ENCODE results near the gene SCYGR1.
"Not testable (repeated sequence)": the region's sequence is repeated elsewhere in the genome, so short reads cannot be mapped to it uniquely, and the experiment has no call there.

The SCYGR1 gene, protein sequence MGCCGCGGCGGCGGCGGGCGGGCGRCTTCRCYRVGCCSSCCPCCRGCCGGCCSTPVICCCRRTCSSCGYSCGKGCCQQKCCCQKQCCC

DNA sequence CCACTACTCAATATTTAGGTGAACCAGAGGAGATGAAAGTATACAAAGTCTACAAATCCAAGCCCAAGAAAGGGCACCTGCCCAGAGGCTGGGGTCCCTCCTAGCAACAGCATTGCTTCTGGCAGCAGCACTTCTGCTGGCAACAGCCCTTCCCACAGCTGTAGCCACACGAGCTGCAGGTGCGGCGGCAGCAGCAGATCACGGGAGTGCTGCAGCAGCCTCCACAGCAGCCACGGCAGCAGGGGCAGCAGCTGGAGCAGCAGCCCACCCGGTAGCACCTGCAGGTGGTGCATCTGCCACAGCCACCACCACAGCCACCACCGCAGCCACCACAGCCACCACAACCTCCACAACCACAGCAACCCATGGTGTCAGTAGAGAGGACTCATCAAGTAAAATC is at the start of gene SCYGR1:
SCYGR1 (minus strand) TSS at position 367 of the 400 bp plus-strand sequence; CDS start at position 367, 0 bp downstream.
- not testable (repeated sequence) for DNase-seq (ENCODE audit: low read depth)

DNA sequence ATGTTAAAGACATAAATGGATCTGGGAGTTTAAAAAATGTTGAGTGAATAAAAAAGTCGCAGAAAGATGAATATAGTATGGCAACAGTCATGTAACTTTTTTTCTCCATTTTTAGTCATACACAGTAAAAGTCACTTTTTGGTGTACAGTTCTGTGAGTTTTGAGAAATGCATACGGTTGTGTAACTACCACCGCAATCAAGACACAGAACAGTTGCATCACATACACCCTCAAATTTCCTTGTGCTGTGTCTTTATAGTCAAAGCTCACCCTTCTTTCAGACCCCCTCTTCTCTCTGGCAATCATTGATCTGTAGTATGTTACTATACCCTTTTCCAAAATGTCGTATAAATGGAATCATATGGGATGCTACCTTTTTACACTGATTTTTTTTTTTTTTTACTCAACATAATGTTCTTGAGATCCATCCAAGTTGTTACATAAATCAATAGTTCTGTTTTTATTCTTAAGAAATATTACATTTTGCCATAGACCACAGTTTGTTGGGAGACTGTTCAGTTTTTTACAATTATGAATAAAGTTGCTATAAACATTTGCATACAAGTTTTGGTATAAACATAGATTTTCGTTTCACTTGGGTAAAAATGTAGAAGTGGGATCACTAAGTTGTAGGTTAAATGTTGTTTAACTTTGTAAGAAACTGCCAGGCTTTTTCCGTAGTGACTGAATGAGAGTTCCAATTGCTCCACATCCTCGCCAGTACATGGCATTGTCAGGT is 48.9 kb upstream of the SCYGR1 start:
- no peak for DNase-seq (ENCODE audit: low read depth)

DNA sequence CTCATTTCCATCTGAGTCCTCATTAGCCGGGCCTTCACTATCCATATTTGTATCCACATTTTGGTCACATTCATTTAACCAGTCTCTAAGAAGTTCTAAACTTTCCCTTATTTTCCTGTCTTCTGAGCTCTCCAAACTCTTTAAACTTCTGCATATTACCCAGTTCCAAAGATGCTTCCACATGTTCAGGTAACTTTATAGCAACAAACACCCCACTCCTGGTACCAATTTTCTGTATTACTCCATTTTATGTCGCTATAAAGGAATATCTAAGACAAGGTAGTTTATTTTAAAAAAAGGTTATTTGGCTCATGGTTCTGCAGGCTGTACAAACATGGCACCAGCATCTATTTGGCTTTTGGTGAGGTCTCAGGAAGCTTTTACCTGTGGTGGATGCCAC is 45.4 kb upstream of the SCYGR1 start:
- DNase-seq (ENCODE audit: low read depth) = no peak

DNA sequence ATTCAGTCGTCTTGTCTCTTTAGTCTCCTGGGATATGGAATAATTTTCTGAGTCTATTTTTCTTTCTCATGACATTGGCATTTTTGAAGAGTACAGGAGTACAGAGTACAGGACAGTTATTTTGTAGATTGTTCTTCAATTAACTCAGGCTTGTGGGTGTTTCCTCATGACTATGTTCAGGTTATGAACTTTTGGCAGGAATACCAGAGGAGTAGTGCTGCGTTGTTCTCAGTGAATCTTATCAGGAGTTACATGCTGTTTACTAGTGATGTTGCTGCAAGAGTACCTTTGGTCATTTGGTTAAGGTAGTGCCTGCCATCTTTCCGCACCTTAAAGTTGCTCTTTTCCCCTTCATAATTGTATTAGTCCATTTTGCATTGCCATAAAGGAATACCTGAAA is 42.9 kb upstream of the SCYGR1 start:
- DNase-seq (ENCODE audit: low read depth) = no peak

DNA sequence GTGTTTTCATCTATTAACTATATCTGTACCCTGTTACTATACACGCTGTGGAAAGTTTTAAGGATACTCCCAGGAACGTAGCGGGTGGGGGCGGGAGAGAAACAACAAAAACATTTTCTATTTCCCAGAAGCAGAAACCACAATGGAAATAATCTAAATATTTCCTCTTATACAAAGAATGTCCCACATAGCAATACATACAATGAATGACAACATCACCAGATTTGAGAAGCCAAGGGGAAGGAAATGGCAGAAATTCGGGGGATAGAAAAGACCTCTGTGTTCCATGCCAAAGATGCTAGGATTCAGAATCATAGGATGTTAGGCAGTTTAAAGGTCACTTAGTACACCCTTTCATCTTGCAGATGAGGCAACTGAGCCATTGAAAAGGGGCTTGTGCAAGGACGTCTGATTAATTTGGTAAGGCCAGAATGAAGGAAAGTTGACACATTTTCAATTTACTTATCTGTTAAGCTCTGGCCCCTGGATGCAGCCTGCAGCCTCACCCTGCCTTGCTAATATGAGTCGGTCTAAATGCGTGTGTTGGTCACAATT is 41.1 kb upstream of the SCYGR1 start:
- DNase-seq (ENCODE audit: low read depth) = no peak

DNA sequence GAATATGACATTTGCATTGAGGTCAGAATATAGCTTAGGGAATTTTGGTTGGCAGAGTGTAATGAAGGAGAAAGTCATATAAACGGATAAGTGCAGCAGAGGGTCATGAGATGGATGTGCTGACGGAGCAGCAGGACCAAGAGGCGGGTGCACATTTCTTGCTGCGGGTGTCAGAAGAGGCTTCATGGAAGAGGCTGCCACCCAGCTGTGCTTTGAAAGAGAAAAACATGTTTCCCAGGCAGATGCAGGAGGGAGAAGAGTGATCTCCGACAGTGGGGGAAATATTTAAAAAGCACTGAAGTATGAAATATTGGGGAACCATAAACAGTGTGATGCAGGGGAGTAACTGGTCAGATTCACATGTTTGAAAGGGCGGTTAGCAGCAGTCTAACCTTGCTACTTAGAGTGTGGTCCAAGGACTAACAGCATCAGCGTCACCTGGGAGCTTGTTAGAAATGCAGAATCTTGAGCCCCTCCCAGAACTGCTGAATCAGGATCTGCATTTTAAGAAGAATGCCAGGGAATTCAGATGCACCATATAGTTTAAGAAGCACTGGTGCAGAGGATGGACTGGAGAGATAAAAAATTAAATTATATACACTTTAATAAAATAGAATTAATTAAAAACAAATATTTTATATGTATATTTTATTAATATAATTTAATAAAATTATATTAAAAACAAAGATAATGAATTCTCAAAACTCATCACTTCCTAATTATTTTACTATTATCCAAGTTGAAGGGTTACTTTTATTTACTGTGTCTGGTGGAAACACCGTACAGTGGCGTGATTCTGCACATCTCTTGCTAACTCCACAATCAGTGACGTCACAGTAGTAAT is 36.1 kb upstream of the SCYGR1 start:
- no peak for DNase-seq (ENCODE audit: low read depth)

DNA sequence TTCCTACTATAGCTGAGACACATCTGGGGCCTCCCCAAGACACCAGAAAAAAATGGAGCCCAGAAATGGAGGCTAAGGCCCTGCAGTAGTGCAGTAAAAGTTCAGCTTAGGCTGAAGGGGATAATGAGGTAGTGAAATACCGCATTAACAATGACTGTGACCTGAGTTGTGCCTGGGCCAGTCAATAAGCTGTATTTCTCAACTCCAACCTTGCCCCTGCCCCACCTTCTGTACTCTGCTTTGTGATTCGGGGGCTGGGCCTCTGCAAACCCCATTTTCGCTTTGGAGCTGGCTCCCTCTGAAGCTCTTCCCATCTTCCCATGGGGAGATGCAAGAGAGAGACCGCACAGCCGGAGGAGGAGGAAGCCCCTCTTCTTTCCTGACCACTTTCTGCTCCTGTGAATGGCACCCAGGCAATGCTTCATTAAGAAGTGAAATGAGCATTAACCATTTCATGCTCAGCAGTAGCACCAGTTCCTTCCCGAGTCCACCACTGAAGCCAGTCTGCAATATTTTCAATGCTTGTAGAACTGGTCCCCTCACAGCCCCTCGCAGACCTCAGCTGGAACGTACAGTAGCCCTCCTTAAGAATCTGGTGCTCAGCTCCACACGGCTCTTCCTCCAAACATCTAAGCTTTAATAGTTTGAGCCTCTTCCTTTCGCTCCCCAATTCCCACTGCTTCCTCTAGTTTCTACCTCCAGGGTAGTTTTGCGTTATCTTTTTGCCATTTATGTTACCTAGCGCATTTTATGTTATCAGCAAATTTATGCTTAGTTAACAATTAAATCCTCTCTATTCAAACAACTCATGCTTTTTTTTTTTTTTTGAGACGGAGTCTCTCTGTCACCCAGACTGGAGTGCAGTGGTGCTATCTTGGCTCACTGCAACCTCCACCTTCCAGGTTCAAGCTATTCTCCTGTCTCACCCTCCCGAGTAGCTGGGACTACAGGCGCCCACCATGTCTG is 32.6 kb upstream of the SCYGR1 start:
- DNase-seq (ENCODE audit: low read depth) = no peak

DNA sequence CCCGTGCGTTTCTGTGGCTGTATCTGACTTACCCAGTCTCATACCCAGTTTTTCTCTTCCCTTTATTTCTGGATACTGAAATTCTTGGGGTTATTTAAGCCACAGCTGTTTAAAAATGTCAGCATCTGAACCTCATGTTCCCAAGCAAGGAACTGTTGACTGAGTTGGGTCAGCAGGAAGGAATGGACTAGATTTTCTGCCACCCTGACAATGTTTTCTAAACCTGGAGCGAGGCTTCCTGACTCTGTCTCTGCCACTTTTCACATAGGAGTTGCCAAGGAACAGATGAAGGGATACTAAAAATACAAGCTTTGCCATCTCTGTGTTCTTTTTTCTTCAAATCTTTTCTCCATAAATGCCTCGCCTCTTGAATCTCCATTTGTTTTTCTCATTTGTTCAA is 29.0 kb upstream of the SCYGR1 start:
- DNase-seq (ENCODE audit: low read depth) = no peak

DNA sequence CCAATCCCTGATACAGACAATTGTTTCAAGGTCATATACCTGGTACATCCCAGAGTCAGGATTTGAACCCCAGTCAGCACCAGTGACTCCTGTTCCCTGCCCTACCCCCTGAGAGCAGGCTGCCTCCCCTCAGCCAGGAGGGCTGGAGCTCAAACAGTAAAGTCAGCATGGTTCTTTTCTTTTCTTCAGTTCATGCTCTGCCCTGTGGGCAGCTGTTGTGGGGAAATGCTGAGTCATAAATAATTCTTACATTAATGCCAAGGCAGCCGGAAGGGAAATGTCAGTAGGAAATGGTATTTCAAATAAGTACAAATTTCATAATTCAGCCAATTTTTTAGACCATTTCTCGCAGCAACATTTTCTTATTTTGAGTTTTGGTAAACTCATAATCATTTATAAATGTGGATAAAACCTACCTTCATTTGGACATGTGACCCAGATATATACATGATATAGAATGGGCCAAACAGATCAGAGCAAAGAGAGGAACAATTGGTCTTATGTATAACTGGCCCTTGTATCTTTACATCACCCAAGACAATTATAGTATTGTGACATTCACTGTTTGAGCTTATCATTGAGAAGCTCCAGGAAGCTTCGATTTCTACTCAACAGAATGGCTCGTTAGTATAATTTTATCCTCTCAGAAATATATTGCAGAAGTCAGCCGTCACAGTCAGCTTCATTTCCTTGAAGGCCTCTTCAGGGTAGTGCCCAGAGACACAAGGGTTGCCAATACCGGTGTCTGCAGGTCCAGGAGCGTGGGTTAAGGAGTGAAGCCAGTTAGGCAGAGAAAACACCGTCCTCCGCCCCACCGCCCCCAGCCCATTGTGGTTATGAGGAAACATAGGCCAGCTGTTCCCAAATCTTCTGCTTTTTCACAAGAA is 28.0 kb upstream of the SCYGR1 start:
- peak; percentile 24 for DNase-seq (ENCODE audit: low read depth)

DNA sequence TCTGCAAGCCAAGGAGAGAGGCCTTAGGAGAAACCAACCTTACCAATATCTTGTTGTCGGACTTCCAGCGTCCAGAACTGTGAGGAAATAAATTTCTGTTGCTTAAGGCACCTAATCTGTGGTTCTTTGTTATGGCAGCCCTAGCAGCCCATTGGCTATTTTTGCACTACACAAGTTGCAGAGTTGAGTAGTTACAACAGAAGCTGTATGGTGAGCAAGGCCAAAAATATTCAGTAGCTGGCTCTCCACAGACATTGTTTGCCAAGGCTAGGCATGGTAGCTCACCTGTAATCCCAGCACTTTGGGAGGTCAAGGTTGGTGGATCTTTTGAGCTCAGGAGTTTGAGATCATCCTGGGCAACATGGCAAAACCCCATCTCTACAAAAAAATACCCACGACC is 27.1 kb upstream of the SCYGR1 start:
- no peak for DNase-seq (ENCODE audit: low read depth)

DNA sequence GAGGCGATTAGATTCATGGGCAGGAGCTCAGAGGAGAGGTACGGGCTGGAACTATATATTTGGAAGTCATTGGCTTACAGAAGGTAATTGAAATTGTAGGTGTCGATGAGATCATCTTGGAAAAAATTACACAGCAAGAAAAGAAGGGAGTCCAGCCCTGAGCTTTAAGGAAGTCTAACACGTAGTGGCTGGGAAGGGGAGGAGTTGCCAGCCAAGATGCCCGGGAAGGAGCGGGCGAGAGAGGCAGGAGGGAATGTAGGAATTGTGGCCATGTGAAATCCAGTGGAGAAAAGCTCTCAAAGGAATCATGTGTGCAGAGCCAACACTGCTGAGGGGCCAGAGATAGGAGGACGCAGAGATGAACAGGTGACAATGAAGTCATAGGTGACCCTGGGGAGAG is 25.6 kb upstream of the SCYGR1 start:
- DNase-seq (ENCODE audit: low read depth) = no peak

DNA sequence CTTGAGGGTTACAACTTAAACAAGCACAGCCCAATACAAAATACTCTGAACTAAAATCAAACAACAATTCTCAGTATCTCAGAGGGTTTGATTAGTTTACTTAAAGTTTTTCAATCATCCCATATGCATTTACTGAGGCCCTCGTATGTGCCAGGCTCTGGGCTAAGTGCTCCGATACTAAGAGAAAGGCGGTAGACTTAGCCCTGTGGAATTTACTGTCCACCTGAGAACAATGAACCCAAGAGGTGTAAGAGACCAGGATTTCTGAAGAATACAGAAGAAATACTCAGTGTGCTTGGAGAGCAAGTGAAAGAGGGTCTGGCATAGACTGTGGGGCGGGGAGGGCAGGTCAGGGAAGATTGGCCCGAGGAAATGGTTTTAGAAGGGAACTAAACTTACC is 25.1 kb upstream of the SCYGR1 start:
- DNase-seq (ENCODE audit: low read depth) = no peak

DNA sequence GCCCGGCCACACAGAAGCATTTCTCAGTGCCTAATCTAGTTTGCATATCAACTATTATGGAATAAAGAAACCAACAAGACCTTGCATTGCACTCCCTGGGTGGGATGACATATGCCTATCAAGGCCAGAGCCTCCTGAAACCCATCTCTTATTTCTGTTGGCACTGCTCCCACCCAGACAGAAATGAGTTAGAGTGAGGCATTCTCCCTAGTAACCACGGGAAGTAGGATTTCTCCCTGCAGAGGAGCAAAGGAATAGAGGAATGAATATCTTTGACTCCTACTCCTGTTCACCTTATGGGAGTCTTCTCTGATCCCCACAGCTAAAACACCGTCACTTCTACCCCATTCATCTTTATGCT is 24.2 kb upstream of the SCYGR1 start:
- no peak for DNase-seq (ENCODE audit: low read depth)

DNA sequence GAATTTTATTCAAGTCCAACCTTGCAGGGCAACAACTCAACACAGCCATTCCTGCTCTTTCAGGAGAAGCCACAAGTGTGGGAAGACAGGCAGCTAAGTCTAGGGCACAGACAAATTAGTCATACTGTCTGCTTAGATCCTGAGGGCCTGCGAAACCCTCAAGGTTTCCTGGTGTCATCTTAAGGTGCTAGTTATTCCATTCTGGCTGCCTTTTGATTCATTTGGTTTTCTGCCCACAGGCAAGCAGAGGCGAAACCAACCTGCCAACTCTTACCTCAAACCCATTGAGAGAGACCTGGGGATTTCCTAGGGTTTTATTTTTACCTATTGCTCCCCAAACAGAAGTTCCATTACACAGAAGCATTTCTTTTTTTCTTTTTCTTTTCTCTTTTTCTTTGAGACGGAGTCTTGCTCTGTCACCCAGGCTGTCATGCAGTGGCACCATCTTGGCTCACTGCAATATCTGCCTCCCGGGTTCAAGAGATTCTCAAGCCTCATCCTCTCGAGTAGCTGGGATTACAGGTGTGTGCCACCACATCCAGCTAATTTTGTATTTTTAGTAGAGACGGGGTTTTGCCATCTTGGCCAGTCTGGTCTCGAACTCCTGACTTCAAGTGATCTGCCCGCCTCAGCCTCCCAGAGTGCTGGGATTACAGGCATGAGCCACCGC is 23.7 kb upstream of the SCYGR1 start:
- peak; percentile 59 for DNase-seq (ENCODE audit: low read depth)

DNA sequence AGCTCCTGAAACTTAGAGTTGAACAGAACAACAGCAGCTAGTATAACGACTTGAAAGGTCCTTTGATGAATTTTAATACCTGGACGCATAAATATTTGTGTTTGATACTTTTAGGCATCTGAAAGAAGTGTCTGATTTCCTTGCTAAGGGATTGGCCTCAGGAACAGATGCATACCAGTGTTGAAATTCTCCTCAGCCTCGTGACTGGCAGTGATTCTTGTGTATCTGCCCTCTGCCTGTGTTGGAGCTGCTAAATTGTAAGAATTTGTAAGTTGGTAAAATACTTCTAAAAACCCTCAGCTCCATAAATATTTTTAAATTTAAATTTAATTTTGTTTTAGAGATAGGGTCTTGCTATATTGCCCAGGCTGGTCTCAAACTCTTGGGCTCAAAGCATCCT is 22.4 kb upstream of the SCYGR1 start:
- DNase-seq (ENCODE audit: low read depth) = no peak

DNA sequence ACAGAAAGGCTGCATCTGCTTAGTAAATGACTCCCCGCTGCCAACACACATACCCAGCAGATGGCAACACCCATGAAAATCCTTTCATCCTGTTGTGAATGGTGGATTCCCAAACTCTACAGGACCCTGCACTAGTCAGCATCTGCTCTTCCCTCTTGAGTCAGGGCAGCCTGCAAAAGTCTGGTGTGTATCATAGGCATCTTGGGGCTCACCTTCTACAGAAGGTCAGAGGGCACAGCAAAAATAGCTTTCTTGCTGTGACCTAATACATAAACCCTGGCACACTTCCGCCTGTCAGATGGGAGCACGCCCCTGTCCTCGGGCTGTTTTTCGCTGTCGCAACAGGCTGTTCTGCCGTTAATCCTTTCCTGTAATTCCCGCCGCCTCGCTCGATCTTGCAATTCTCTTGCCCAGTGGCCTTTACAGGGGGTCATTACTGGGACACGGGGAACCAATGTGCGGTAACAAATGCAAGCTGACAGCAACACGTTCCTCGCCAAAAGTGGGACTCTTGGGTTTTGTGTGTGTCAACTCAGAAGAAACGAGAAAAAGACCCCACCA is 19.9 kb upstream of the SCYGR1 start:
- no peak for DNase-seq (ENCODE audit: low read depth)

DNA sequence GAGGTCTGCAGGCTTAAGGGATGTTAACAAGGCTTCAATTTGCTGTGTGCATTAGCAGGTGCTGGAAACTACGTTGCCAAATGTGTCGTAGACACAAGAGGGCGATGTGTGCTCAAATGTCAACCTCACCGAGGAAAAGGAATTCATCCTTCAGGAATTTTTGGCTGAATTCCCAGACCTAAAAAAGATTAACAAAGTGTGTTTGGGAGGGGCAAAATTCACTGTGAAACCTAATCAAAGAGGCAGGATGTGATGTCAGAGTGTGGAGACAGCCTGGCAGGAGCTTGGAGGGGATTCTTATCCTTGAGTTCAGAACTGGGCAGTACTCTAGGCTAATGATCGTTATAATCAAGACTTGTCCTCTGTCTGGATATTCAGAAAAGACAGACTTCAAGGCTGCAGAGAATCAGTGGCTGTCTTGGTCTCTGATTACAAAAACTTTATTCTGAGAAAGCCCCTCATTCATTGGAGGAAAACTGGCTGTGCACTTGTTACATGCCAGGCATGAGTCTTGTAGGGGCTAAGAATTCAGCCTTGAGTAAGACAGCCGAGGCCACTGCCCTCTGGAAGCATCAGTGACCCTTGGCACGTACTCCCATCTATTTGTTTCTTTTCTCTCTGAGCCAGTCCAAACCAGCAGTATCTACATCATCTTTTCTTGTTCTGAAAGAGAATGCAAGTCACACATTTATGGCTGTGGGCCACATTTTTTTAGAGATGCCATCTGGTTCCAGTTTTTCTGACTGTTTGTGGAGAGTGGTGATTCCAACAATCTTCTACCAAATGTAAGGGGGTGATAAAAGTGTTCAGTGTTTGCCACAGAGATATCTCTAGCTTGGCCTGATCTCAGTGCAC is 18.7 kb upstream of the SCYGR1 start:
- DNase-seq (ENCODE audit: low read depth) = no peak

DNA sequence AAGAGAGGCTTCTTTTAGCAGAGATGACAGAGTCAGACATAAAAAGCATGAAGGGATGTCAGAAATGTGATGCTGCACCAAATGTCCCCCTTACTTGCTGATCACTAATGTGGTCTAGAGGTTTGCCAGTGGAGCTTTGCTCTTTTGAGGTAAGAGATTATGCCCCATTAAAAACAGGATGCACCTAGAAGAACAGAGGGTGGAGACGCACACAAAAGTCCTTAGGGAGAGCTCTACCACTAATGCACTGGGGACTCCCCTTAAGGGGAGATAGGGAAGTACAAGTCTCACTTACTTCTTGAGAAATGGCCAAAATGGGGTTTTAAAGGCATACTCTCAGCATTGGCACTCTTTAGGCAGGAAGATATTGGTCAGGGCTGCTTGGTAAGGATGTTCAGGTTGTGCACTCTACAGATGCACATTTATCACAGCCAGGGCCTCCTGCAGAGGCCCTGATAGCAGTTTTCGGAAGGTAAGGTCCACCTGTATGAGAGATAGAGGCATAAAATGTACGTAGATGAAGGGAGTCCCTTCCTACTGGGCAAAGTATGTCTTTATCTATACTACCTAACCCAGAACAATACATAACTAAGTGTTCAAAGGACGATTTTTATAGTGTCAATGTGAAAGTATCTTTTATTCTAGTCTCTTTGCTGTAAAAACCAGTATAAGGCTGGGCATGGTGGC is 17.0 kb upstream of the SCYGR1 start:
- DNase-seq (ENCODE audit: low read depth) = no peak
